ENCODE measurements around the gene FAM131C.
"Not testable (repeated sequence)": the region's sequence is repeated elsewhere in the genome, so short reads cannot be mapped to it uniquely, and the experiment has no call there.

Gene FAM131C

DNA sequence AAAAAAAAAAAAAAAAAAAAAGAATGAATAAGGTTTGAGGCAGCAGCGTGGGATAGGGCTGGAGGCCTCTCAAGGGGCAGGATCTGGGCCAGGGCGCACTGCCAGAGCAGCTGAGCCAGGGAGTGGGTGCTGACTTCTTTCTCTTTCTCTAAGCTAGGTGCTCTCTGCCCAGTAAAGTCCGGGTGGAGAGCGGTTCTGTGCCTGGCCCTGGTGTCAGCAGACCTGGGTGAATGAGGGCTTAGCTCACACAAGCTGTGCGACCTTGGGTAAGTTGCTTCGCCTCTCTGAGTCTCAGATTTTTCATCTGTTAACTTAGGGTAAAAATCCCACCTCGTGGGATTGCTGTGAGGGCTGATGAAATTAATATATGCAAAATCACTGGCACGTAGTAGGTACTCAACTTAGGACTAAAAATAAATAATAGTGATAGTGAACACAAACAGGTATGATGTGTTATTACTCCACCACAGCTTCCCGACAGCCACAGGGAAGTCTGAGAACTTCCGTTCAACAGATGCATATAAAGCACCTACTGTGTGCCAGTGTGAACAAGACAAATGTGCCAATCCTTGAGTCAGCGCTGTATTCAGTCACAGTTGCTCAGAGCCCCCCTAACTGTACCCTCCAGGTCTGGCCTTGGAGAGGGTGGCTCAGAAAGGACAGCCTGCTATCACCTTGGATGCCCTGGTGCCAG lies 2.0 kb upstream of the FAM131C start:
- no peak for FAIRE-seq

- FAIRE-seq = no peak
These were observed 766 bp upstream of the FAM131C start for GRCh38 chr1:16074217-16074616.

- FAIRE-seq = no peak
These were observed 601 bp downstream of the FAM131C start for GRCh38 chr1:16072616-16073484.

DNA sequence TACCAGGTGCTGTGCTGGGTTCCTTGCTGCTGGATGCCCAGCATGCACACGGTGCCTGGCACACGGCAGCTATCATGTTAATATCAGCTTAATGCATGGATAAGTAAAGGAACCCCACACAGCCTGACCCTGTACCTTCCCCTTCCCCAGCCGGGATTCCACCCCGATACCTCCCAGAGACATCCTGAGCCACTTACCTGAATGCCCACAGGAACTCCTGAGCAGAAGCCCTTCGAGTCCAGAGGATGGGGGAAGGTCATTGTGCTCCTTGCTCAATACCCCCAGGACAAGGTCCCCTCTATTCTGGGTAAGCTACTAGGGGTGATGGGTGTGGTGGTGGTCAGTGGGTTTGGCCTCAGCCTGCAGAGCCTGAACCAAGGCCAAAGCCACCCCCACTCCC lies 1.4 kb downstream of the FAM131C start:
- FAIRE-seq = no peak

DNA sequence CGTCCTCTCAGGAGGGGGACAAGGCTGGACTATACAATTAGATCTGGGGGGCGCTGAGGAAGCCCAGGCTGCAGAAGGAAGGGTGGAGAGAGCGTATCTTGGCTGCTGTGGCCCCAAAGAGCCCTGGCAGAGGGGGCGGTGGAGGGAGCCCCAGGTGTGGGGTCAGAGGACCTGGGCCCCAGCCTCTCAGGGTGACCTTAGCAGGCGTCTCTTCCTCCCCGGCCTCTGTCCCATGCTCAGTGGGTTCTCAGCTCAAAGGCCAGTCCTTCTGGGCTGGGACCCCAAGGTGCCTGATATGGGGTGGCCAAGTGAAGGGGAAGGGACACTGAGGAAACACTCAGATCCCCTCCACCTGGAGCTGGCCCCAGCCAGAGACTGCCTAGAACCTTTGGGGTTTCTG lies 1.8 kb downstream of the FAM131C start:
- no peak for FAIRE-seq

DNA sequence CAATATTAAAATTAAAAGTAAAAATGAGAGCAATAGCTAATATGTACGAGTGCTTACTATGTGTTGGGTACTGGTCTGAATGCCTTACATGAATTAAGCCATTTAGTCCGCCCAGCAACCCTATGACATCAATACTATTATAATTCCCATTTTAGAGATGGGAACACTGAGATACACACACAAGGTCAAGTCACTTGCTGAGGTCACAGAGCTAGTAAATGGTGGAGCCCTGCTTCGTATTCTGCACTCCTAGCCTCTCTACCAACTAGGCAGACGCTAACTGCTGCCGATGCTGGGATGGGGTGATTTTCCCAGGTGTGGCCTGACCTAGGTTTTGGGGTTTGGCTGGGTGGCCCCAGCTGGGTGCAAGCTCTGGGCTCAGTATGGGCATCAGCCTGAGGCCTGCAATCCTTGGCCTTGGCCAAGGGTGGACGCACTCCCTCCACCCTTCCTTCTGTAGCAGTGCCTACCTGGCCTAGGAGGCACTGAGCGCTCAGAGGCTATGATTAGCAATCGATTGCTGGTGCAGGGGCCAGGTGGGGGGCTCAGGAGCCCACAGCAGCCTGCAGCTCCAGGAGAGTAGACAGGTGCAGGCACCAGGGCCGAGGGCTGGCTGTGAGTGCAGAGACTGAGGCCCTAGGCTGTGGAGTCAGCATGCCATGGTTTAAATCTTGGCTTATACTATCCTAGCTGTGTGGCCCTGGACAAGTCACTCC lies 2.7 kb downstream of the FAM131C start:
- FAIRE-seq = no peak

DNA sequence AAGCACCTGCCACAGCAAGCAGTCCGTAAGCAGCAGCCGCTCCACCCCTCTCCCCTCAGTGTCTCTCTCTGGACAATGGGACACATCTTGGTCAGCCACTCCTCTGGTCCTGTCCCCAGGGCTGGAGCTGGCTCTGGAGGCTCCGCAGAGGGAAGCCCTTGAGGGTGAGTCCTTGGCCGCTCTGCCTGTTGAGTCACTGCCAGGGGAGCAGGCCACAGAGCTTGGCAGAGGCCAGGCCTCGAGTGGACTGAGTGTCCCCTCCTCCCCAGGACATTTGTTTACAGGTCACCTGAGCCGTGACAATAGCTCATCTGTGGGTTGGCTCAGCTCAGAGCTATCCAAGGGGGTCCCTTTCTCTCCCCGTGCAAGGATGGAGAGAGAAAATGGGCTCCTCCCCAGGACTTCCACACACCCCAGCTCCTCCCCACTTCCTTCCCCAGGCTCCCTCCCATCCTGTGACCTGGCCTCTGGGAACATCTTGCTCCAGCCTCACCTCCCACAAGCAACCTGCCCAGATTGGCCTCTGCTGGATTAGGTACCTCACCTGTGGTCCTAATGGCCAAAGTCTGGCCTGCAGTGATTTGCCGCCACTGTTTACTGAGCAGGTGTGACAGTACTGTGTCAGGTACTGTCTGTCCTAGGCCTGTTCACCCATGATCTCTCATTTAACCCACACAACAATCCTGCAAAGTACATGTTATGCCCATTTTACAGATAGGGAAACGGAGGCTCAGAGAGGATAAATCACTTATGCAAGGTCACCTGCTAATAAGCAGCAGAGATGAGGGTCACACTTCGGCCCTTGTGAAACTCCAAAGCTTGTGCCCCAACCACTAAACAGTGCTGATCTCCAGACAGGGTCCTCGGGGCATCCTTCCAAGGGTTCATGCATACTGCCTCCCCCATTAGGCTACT lies 4.8 kb downstream of the FAM131C start:
- FAIRE-seq = no peak

GRCh38 chr1:16067933-16068332 lies 5.5 kb downstream of the FAM131C start:
- no peak for FAIRE-seq

DNA sequence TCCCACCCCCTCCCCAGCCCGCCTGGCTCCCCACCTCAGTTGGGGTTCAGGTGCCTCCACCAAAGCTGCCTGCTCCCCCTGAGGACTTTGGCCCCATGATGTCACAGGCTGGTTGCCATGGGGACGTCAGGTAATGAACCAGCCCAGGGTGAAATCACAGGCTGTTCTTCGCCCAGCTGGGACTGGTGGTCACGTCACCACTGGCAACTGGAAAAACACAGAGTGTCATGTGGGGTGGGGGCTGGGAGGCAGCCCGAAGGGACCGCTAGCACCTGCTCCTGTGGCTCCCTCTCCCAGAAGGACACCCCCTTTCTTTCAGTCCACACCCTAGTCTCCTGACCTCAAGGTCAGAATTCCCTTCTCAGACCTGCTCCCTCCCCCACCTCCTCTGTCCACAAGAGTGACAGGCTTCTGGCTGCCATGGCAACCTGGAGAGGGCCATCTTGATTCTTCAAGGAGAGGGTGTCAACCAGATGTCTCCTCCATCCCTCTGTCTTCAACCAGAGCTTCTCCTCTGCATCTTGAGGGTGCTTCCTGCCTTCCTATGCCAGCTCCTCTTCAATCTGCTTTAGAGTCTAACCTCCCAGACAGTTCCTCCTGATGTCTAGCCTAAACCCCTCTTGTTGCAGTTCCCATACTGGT lies 6.2 kb downstream of the FAM131C start:
- no peak for FAIRE-seq

- FAIRE-seq = no peak
These were observed 7.2 kb downstream of the FAM131C start for GRCh38 chr1:16066245-16066644.

- no peak for FAIRE-seq
These were observed 8.2 kb downstream of the FAM131C start for GRCh38 chr1:16065269-16065576.

DNA sequence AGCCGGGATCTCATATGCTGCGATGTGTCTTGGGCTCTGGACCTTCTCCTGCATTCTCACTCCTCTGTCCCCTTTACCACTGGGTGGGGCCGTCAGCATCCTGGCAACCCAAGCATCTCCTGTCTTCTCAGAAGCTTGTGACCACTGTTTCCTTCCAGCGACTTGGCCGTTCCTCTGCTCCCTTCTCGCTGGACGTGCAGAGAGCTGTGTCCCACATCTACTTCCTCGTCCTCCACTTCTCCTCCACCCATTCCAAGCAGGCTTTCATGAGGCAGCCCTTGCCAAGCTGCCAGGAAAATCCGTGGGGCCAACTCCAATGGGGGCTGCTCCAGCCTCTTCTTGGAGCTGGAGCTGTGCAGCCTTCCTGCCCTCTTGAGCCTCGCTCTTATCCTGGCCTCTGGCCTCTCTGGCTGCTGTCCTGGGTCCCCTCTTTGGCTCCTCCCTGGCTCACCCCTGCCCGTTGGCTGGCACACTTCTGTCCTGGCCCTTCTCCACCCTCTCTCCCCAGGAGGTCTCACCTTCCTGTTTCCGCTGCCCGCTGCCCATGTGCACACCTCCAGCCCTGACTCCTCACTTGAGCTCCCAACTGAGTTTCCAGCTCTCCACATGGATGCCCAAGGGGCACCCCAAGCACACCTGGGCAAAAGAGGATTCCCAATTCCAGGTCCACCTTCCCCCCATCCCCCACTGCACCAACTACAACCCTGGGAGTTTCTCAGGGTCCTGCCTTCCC lies 8.7 kb downstream of the FAM131C start:
- FAIRE-seq = no peak

DNA sequence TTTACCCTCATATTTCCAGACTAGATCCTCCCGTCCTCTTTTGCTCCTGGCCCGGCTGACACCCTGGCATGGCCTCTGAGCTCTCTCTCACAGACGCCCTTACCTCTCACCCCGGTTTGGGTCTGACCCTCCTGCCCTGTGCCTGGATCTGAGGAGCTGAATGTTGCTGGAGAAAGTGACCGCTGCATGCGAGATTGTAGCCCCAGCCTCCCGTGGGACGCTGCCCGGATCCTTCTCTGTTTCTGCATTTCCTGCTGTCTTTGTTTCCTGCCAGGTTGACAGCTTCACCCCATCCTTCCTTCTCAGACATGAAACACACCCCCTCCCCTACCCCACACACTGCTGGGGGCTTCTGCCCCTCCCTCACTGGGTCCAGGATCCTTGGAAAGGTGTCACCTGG lies 9.5 kb downstream of the FAM131C start:
- FAIRE-seq = no peak

- FAIRE-seq = no peak
These were observed 10.1 kb downstream of the FAM131C start for GRCh38 chr1:16063226-16063829.

DNA sequence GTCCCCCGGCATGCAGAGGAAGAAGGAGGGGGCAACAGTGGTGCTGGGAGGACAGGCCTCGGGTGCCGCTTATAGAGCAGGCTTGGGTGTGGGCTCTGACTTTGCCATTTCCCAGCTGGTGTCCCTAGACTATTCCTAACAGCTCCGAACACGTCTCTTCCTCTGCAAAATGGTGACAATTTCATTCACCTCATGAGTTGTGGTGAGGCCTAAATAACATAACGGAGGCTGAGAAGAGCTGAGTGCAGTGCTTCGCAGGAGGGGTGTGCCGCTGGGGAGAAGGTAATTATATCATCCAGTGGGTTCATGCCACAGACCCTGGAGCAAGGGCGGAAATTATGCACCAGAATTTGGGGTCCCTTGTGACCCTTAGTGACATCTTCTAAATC lies 10.8 kb downstream of the FAM131C start:
- FAIRE-seq = not testable (repeated sequence)

DNA sequence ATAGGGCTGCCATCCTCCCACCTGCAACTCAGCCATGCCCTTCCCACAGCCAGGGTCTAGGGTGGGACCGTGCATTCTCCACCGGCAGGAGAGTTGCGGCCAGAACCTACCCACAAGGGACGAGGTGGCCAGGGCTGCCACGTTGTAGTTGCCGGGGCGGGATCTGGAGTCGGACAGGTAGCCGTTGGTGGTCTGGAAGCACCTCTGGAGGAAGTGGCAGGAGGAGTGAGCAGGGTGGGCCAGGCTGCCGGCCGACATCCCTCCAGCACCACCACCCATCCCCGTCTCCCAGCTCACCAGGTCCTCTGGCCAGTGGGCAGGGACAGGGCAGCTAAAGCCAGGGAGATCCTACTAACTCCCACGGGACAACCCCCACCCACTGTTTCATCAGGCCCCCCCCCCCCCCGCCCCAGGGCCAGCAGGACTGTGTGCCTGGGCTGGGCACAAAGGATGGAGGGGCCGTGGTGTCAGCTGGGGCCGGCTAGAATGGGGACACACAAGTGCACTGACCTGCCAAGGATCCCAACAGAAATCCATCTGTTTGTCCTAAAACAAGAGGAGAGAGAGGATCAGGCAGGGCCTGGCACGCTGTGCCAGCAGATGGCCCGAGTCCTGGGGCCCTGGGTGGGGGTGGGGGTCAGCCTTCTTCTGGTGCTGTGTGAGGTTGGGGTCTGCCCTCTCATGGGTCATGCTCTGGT lies 11.3 kb downstream of the FAM131C start:
- not testable (repeated sequence) for FAIRE-seq

- FAIRE-seq = no peak
These were observed 12.2 kb downstream of the FAM131C start for GRCh38 chr1:16061266-16061665.

DNA sequence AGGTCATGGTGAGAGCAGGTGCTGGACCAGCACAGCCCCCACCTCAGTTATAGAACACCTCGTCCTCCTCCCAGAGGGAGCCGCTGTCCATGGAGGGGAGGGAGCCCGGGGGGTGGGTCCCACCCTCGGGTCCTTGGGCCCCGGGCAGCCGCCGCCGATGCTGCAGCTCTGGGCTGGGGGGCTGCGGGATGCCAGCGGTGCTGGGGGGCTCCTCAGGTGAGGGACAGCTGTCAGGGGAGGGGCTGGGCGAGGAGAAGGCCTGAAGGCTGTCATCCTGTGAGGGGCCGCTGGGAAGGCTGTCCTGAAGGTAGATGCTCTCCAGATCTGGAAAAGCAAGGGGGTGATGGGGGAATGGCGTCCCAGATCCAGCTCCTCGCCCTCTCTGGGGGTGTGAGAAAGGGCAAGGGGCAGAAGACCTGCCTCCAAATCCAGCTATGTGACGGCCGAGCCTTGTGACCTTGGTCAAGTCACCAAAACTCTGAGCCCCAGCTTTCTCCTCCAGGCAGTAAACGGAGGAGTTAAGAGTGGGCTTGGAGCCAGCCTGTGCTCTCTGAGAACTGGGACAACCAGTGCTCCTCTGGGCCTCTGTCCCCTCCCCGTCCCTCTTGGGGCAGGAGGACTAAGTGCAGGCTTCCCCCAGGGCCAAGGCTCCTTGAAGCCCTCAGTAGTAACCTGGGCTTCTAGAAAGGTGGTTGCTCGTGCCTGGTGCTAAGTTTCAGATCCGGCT lies 14.9 kb downstream of the FAM131C start:
- not testable (repeated sequence) for FAIRE-seq

- FAIRE-seq = not testable (repeated sequence)
These were observed 16.0 kb downstream of the FAM131C start for GRCh38 chr1:16057314-16057915.

Data from A204.1 (cell line).